Iris pigment epithelial cell (primary cell): ENCODE data around the gene CRHR1.
"Not testable (repeated sequence)": the region's sequence is repeated elsewhere in the genome, so short reads cannot be mapped to it uniquely, and the experiment has no call there.

Experiments used
- DNase-seq: peaks from one replicate; pipeline ENCODE4 v3.0.0-alpha.2; 2011; ENCODE audit warnings: low read depth

The CRHR1 gene

DNA sequence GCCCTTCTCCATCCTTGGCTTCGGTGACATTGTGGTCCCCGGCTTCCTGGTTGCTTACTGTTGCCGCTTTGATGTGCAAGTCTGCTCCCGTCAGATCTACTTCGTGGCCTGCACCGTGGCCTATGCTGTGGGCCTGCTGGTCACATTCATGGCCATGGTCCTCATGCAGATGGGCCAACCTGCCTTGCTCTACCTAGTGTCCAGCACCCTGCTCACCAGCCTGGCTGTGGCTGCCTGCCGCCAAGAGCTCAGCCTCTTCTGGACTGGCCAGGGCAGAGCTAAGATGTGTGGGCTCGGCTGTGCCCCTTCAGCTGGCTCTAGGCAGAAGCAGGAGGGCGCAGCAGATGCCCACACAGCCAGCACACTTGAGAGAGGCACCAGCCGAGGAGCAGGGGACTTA is 62.1 kb downstream of the CRHR1 start:
- no peak for DNase-seq

DNA sequence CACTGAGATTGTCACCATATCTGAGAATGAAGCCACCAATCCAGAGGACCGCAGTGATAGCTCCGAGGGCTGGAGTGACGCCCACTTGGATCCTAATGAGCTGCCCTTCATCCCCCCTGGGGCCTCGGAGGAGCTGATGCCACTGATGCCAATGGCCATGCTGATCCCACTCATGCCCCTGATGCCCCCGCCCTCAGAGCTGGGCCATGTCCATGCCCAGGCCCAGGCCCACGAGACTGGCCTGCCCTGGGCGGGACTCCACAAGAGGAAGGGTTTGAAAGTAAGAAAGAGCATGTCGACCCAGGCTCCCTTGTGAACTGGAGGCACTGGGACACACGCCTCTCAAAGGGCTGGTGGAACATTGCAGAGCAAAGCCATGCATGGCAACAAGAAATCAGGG is 62.5 kb downstream of the CRHR1 start:
- DNase-seq, result no peak

DNA sequence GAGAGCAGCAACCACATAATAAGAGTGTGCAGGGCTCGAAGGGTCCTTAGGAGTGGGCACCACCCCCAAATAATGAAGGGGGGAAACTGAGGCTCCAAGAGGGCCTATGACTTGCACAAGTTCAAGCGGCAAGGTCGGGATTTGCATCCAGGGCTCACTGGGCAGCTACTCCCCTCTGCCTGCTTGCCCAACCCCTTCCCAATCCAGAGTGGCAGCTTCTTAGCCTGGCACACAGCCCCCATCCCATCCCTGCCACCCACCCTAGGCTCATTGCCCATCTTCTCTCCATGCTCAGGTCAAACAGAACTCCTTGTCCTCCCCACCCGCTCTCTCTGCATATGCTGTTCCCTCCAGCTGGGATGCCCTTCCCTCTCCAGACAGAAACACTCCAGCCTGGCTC is 63.0 kb downstream of the CRHR1 start:
- no peak for DNase-seq

DNA sequence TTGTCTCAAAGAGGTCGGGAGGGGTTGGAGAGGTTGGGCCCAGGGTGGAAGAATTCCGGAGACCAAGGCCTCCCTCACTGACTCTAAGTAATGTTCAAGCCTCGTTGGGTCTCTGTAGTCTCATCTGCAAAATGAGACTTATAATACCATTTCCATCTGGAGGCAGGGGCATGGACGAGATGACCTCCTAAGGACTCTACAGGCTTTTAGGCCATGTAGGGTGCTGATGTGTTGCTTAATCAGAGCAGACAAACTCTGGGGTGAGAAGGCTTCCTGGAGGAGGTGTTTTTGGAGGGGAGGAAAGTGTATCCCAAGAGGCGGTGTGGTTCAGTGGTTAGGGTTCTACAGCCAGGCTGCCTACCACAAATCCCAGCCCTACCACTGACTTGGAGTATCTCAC is 63.6 kb downstream of the CRHR1 start:
- DNase-seq, result no peak

DNA sequence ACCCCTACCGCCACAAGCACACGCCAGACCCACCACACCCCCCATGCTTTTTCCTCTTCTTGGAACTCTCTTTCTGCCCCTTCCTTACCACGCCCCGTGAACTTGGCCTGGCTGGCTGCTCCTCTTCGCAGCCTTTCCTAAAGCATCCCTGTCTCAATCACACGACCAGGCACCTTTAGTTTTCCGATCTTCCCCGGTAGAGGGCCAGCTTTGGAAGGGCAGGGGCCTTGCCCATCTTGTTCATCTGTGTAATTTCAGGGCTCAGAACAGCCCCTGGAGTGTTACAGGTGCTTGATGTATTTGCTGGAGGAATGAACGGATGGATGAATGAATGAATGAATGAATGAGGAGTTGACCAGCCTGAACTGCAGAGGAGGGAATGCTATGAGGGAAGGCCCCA is 64.3 kb downstream of the CRHR1 start:
- DNase-seq, result no peak

DNA sequence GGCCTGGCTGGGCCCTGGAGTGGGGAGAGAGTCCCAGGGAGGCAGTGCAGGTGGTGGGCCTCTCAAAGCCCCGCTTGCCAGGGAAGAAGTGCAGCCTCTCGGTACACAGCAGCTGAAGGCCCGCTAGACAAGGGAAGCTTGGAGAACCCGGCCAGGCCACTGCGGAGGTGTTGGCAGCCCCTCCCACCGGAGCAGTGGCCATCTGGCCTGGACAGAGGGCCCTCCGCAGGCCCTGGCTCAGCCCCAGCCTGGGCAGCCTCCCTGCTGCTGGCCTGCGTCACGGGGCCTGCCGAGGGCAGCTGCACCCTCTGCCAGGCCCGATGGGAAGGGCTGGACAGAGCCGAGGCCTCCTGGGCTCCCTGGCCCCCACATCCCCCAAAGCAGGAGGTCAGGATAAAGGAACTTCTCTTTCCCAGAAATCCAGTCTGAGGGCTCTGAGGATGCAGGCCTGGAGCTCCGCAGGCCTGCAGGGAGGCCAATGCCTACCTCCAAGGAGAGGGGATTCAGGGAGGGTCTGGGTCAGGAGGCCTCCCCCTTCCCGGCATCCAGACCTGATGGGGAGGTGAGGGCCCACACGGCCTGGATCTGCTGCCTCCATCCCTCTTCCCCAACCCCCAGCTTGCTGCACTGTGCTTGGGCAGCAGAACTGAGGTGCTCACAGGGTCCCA is 64.9 kb downstream of the CRHR1 start:
- no peak for DNase-seq

DNA sequence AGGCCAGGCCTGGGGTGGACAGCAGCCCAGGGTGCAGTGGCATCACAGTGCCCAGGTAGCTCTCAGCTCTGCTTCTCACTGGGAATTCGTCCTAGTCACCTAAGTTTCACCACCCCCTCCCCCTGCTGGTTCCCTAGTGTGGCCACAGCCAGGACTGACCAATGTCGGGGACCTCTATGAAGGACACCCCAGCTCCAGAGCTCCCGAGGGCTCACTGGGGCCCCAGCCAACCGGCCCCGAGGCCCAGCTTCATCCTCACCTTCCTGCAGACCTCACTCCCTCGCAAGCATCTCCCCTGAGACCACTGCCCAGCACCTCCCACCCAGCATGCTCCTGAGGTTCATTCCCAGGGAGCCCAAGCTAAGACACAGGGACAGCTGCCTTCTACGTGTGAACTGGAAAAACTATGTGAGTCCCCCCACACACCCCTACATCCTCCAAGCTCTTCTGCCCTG is 65.4 kb downstream of the CRHR1 start:
- DNase-seq, result no peak

DNA sequence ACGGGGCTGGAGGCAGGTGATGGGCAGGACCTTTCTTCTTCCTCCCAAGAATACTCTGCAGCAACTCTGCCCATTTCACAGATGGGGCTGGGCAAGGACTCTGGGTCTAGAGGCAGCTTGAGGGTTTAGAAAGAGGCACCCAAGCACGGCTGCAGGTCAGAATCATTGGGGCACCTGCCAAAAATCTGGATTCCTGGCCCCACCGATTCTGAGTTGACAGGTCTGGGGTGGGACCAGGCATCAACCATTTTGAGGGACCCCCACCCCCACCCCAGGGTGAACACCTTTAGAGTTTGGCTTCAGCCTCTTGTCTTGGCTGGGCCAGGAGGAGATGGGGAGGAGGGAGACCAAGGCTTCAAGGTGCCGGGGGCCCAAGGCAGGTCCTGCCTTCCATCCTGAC is 65.9 kb downstream of the CRHR1 start:
- no peak for DNase-seq

DNA sequence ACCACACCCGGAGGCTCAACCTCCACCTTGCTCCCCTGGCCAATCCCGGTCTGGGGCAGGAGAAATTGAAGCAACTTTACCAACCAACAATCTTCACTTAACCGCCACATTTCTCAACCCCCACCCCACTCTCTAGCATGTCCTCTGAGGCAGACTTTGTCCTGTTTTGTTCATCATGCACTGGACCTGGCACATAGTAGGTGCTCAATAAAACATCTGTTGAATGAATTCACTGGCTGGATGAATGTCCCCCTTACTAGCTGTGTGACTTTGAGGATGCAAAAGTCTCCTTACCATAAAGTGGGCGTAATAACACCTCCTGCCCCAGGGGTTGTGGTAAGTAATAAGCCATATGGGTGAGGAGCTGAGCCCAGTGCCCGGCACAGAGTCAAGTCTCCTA is 66.3 kb downstream of the CRHR1 start:
- no peak for DNase-seq

DNA sequence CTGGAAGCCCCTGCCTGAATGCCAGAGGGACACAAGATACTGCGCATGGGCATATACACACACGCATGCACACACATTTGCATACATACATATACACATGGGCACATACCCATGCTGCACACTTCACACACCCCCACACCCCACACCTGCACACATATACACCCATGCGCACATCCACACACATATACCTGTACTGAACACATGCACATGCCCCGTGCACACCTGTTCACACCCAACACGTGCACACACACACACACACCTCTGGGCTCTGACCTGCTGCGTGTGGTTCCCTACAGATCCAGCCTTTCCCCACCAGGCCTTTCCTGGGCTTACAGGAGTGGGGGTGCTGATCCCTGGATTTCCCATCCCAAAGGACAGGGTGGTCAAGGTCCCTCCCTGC is 66.9 kb downstream of the CRHR1 start:
- DNase-seq, result no peak

DNA sequence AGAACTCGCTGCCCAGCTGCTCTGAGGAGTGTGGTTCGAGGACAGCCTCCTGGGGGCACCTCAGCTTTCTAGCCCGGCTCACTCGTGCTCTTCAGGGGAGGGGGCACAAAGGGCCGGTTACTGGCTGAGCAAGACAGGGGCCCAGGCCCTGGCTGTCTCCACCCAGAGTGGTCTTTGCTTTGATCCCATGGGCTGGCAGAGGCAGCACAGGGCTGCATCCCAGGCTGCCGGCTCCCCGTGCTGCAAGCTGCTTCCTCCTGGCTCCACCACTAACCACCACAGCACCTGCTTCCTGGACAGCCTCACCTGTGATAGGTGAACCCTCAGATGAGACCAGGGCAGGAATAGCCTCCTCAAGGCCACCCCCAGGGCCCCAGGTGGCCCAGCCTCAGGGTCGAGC is 67.3 kb downstream of the CRHR1 start:
- DNase-seq, result no peak

DNA sequence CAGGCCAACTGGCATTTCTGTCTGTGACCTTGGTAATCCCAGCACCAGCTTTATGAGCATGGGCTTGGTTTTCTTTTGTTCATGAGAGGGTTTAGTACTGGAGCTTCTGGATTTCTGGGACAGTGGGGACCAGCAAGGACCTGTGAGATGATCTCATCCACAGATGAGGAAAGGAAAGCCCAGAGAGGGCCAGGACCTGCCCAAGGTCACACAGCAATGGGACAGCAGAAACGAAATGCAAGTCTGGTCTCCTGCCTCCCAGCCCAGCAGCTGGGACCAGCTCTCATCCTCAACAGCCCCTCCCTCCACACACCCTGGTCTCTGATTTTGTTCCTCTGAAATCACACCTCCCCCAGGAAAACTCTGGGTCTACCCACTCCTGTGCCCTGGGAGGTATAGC is 67.8 kb downstream of the CRHR1 start:
- DNase-seq, result no peak

DNA sequence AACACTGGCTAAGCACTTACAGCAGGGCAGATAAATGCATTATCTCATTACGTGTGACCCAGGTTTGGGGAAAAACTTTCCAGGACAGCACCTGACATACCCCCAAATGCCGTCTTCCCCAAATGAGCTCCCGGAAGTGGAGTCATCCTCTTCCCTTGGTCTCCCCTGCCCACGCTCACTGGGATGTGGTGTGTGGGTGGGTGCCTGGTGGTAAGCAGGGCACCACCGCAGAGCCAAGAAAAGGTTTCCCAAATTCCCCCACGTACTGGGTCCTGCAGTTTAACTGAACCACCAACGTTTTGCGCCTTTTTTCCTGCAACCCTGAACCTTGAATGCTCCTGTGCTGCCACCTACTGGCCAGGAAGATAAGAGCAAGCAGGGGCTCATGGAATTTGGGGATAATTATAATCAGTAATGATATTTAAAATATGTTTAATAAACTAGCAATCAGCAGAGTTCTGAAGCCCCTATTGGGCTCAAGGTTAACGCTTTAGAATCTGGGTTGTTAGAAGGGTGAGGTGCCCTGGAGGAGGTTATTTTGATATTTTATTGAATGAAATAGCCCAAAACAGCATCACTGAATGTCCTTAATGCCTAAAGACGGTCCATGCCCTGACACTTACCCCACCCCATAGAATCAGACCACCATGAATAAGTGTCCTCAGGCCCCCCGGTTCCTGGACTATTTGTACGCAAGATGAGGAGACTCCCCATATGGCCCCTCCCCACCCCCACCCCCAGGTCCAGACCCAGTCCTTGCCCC is 68.6 kb downstream of the CRHR1 start:
- peak; percentile 47 for DNase-seq

DNA sequence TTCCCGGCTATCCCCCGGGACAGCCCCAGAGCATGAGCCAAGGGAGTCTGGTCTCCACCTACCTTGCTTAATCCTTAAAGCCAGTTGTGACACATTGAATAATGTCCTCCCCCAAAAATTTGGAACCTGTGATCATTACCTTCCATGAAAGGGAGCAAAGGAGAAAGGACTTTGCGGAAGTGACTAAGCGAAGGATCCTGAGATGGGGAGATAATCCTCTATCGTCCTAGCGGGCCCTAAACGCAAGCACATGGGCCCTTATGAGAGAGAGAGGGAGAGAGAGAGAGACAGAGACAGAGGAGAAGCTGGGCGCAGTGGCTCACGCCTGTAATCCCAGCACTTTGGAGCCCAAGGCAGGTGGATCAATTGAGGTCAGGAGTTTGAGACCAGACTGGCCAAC is 70.1 kb downstream of the CRHR1 start:
- no peak for DNase-seq

DNA sequence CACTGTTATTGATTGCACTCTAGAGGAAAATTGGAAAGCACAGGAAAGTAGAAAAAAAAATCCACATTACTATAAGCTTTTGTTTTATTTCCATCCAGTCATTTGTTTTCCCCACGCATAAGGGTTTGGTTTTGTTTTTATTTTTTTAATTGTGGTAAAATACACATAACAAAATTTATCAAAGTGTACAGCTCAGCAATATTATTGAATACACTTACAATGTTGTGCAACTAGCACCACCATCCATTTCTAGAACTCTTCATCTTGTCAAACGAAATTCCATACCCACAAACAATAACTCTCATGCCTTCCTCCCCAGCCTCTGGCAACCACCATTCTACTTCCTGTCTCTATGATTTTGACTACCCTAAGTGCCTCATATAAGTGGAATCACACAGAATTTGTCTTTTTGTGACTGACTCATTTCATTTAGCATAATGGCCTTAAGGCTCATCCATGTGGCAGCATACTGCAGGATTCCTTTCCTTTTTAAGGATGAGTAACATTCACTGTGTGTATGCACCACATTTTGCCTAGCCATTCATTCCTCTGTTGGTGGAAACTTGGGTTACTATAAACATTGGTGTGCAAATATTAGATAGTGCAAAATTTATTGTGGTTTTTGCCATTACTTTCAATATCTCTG is 71.7 kb downstream of the CRHR1 start:
- DNase-seq, result no peak

DNA sequence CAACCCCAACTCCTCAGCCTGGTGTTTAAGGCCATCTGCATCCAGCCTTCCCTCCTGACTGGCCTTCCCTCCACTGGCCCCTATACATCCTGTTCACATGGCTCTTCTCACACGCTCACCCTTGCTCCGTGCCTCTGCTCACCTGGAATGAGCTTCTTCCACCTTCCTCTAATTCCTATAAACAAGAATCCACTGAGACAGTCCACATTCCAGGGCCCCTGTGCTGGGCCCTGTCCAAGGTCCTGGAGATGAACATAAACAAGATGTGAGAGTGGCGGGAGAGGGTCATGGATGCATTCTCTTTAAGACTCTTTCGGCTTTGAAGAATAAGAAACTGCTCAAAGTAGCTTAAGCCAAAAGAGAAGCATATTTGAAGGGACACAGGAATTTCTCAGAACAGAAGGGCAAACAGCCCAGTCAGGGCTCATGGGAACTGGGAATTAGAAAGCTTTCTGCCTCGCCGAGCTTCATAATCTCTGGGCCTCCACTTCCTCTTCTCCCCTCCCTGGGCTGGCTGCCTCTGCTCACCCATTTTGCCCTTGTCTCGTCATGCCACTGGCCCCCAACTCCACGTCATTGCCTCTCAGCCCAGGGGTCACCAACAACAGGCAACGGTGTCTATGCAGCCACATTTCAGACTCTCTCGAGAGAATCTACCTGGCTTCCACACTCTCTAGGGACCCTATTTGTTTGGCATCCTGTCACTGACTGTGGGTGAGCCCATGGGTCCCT is 74.0 kb downstream of the CRHR1 start:
- DNase-seq, result peak; percentile 34

DNA sequence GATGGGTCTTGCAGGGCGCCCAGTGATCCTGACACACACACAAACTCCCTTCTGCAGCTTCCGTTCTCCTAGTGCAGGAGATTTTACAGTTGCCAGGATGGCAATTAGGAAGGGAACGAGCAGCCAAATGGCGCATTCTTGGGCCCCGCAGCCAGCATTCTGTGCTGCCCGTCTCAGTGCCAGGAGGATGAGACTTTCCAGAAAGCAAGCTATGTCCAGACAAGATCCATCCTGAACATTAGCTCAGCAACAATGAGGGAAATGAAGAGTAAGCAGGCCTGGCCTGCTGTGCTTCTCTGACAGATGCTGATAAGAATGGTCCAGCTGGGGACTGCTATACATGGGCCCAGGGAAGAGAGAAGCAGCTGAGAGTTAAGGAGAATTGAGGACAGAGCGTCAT is 77.0 kb downstream of the CRHR1 start:
- no peak for DNase-seq

DNA sequence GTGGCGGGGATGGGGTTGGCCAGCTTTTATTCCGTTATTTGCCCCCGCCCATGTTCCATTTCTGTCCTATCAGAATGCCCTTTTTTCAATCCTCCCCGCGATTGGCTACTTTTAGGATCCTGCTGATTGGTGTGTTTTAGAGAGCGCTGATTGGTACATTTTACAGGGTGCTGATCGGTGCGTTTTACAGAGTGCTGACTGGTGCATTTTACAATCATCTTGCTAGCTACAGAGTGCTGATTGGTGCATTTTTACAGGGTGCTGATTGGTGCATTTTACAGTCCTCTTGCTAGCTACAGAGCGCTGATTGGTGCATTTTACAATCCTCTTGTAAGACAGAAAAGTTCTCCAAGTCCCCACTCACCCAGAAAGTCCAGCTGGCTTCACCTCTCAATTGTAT is 78.0 kb downstream of the CRHR1 start:
- DNase-seq, result not testable (repeated sequence)

DNA sequence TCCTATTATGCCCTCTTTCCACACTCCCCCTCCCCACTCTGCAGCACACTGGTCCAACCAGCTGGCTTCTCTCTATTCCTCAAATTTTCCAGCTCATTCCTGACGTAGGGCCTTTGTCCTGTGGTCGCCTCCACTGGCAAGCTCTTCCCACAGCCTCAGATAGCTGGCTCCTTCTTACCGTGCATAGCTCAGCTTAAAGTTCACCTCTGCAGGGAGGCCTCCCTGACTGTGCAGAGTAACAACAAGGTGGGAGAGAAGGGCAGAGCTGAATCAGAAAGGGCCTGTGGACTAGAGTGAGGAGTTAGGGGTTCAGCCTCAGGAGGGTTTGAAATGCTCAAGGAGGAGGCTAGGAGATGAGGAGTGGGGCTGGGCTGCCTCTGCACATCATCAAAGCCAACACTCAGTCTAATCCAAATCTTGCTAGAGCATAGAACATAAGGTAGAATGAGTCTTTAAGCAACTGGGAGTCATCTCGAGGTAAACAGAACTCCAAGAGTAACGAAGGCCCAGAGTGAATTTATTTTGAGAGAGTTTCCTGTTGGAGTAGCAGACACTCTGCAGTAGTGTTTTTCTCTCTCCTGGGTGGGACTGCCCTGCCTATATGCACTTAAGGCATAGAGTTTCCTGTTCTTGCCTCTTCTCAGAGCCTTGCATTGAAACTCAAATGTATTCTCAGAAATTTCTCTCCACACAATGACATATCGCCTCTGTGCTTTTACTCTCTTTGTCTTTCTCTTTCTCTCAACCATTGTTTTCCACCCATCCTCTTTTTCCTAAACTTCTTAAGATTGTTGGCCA is 79.9 kb downstream of the CRHR1 start:
- no peak for DNase-seq

DNA sequence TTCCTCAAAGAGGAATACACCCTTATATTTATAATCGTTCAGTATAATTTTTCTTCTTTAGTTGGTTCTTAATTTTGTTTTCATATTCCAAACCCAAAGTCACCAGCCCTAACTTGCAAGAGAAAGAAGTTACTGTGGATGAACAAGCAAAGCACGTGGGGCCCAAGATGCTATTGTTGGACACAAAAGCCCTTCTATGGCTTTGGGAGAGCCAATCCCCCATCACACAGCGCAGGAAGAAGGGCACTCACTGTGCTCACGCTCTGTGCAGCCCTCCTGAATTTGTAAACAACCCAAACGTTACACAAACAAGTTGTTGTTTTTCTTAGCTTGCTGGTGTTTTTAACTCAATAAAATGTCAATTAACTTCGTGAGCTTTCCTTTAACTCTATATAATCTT is 83.1 kb downstream of the CRHR1 start:
- DNase-seq, result no peak

DNA sequence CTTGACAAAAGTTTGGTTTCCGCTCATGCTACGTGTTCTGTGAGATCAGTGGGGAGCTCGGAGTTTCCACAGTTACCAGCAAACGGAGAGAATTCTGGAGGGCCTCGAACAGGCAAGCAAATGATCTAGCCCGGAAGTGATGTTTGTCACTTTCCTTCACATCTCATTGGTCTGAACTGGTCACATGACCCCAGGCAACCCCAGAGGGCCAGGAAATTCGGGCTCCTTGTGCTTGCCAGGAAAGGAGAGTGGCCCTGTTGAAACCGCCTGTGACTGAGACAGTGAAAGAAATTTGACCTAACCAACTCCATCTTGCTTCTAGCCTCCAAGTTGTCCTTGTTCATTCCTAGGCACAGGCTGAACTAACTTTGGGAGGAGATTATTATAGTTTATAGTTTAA is 83.6 kb downstream of the CRHR1 start:
- peak; percentile 10 for DNase-seq

DNA sequence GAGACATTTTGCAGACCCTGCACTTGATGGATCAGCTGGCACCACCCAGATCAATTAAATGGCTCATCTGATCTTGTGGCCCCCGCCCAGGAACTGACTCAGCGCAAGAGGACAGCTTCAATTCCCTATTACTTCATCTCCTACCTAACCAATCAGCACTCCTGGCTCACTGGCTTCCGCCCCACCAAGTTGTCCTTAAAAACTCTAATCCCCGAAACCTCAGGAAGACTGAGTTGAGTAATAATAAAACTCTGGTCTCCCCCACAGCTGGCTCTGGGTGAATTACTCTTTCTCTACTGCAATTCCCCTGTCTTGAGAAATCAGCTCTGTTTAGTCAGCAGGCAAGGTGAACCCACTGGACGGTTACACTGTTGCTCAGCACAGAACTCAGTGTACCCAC is 84.2 kb downstream of the CRHR1 start:
- peak; percentile 40 for DNase-seq
